Measurements from ENCODE around the gene CBFA2T3. TPM values are rescaled to one million over a fixed set of nuclear protein-coding genes. Genes with fewer than 3 reads are reported as not detected.

The CBFA2T3 gene
- total and polyA plus RNA-seq, 2 of the 13 experiments (the other 11 are each of a cell fraction or from before 2014, with no cell fraction given) = 0.05 TPM; not detected in 1

GRCh38 chr16:88908307-88908706 is 68.7 kb downstream of the CBFA2T3 start:
- intact Hi-C loops (cut with micrococcal nuclease; ENCODE audit: unreplicated experiment) (no loop called here), in situ Hi-C loops (cut with HindIII; ENCODE audit: extremely low pct_ligation_motif_present, low pct_unique_long_range_greater_than_20kb) (no loop called here)
- CTCF ChIA-PET (ENCODE audit: low intra/inter-chr PET ratio, low total read pairs) = no interaction called here
- no peak for DNase-seq (ENCODE audit: low spot score)
- Histone ChIP-seq H2AFZ (ENCODE audit: low read length) (no peak overlapping the region), H4K20me1 (ENCODE audit: insufficient read depth, low read length) (no peaks in the 10 kb centered on the region; the same call in 1 of the 2 replicates), H3K27ac (ENCODE audit: extremely low read length, insufficient read depth, low read length) (no peak overlapping the region), H3K4me2 (ENCODE audit: low read depth, low read length) (no peak overlapping the region), H3K79me2 (ENCODE audit: insufficient read depth, low read length) (no peaks in the 10 kb centered on the region), H3K4me1 (ENCODE audit: insufficient read depth, low read length) (no peaks in the 10 kb centered on the region), H3K9me3 (ENCODE audit: low read length) (no peaks in the 10 kb centered on the region), H3K4me3 (replicated peaks in 1 of 3; ENCODE audit: insufficient read depth in 1 of 3, low read depth in 2 of 3, low read length in 3 of 3) (no peak overlapping the region), H3K27me3 (ENCODE audit: control insufficient read depth in 1 of 2, insufficient read depth in 2 of 2, low read length in 2 of 2) (peaks cover 39 to 95% of the 10 kb centered on the region in 2 experiments), H3K9ac (ENCODE audit: insufficient read depth, low read depth, low read length) (no peak overlapping the region), H3K36me3 (replicated peaks in 1 of 2; ENCODE audit: control insufficient read depth in 1 of 2, insufficient read depth in 2 of 2, low read length in 2 of 2) (no peaks in the 10 kb centered on the region)
- TF ChIP-seq ATF7-NPFF (CRISPR knock-in tag; IDR thresholded peaks at IDR 0.05; ENCODE audit: low read depth) = no peak
- TF ChIP-seq JUNB (CRISPR knock-in tag; IDR thresholded peaks at IDR 0.05; ENCODE audit: borderline replicate concordance) = no peak
- TF ChIP-seq SIN3A (IDR thresholded peaks at IDR 0.05; ENCODE audit: borderline replicate concordance, low read depth, low read length) = no peak
- no peak for TF ChIP-seq ZNF781 (CRISPR knock-in tag; IDR thresholded peaks at IDR 0.05; ENCODE audit: borderline replicate concordance, not compliant biosample characterization)
- TF ChIP-seq IRX3 (CRISPR knock-in tag; IDR thresholded peaks at IDR 0.05; ENCODE audit: borderline replicate concordance, low read depth) = no peak
- TF ChIP-seq FOSL1 (CRISPR knock-in tag; IDR thresholded peaks at IDR 0.05; ENCODE audit: borderline replicate concordance) = no peak
- TF ChIP-seq DRAP1 (CRISPR knock-in tag; IDR thresholded peaks at IDR 0.05) = no peak
- no peak for TF ChIP-seq ZNF646 (CRISPR knock-in tag; IDR thresholded peaks at IDR 0.05)
- no peak for ATAC-seq
- FAIRE-seq = no peak
- POLR2A ChIA-PET = no interaction called here
- 28% methylated on average over 14 of the region's 17 CpGs for WGBS (ENCODE audit: low lambda C conversion rate)
- BruUV-seq (replicated peaks) = no TSS peak

Data from HepG2 (cell line).